ELR (cell line): Measurements from ENCODE around the gene RBM5.

Experiments
- DNase-seq: peaks from one replicate; pipeline ENCODE4 v3.0.0-alpha.2; 2015; ENCODE audit warnings: low read depth

The RBM5 gene

GRCh38 chr3:50139308-50139707, 50.6 kb downstream of the RBM5 start:
- DNase-seq: no peak

DNA sequence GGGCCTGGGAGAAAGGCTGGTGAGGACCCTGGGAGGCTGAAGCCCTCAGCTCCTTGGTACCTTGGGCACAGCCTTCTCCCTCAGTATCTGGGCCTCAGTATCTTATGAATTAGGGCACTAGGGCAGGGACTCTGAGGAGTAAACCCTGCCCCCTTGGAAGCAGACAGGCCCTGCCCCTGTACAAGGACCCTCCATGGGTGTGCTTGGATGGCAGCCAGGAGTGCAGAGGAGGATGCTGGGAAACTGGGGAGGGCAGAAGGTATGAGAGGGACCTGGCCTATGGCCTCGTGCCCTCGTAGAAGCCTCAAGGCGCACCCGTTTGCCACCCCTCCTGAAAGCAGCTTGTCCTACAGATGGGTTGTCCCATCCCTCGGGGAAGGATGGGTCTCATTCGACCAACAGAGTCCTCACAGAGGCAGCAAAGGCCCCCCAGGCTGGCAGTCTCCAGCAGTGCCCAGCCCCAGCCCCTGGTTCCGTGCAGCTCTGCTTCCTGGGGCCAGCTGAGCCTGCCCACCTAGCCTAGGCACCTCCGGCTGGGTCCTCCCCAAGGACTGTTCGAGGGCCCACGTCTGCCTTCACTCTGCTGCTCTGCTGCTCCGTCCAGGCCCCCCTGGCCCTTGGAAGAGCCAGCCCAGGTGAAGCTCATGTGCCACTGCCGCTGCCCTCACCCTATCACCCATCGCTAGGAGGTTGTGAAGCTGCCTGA, 51.2 kb downstream of the RBM5 start:
- DNase-seq: no peak

- no peak for DNase-seq
Observed at GRCh38 chr3:50140990-50141389, 52.3 kb downstream of the RBM5 start.

DNA sequence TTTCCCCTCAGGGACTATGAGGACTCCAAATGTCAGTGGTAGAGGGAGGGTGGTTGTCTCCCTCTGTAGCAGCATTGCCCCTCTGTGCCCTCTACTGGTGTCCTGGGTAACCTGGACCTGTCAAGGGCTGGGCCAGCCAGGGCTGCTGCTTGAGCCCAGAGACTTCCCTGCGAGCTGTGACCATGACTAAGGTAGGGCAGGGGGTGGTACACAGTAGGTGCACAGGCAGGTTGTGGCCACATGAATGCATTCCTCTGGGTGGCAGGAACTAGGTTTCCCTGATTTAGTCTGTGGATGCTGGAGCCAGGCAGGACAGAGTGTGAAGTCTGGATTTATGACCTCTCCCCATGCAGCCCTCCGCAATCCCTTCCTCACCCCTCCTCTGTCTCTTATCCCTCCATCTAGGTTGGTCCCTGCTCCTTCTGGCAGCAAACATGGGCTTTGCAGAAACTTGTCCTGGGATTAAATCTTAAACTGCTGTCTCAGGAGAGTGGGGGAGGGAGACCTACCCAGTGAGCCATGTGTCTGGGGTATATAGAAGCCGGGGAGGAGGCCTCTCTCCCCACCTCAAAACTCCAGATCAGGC, 57.7 kb downstream of the RBM5 start:
- no peak for DNase-seq

- DNase-seq: no peak
Observed at GRCh38 chr3:50147016-50147415, 58.3 kb downstream of the RBM5 start.

DNA sequence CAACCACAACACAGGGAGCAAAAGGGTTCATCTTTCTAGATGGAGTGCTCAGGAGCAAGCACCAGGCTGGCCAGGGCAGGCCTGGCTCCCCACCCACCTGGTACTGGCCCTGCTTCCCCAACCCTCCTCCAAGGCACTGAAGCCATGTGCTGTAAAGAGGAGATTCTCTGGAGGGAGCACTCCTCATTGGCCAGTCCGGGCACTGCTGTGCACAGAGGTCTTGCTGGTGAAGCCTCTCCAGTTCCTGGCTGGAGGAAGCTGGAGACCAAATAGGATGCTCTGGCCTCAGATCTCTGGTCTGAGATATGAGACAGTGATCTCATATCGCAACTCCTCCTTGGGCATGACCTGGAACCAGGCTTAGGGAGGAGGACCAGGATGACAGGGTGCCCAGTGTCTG, 58.7 kb downstream of the RBM5 start:
- no peak for DNase-seq

DNA sequence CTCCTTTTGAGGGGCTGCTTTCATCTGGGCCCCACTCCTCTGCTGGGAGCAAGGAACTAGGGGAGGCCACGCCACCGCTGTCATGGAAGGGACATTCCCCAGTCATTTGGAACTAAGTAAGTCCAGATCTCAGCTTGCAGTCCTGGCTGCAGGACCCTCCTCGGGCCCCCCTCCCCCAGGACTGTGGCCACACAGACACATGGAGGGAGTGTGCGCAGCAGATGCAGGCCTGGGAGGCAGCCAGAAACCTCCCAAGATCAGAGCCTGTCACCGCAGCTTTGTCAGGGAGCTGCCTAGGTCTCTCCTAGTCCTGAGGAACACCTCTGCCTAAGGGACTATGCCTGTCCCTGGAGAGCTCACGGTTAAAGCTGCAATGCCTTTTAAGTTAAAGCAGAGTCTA, 59.1 kb downstream of the RBM5 start:
- DNase-seq: no peak

GRCh38 chr3:50150404-50150750, 61.7 kb downstream of the RBM5 start:
- no peak for DNase-seq

DNA sequence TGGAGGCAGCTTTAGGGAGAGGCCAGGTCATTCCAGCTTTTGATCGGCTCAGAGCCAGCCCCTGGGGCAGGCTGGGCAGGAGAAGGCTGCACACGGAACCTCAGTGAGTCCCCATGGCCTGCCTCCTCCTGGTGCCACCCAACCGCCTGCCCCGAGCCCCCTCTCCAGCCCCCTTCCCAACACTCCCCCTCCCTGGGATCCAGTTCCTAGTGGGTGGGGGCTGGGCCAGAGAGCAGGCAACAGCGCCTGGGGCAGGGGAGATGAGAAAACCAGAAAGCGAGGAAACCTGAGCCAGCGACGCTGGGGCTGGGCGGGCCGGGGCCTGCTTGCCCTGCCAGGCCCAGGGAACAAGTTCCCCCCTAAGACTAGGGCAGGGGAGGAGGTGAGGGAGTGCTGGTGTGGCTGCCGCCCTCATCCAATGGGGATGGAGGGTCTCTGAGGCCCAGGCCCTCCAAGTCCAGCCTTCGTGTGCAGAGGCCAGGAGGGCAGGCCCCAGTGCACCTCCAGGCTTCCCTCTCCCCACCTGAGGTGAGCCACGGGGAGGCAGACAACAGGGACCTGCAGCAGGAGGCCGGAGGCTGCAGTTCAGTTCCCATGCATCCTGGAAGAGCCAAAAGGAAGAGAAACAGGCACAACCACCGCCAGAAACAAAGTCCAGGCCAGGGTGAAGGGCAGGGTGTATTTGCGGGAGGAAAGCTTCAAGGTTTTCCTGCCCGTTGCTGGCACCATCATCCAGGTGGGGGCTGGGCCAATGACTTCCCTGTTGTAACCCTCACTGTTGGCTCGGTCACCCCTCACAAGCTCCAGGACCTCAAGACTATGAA, 62.4 kb downstream of the RBM5 start:
- no peak for DNase-seq

GRCh38 chr3:50151728-50152127, 63.0 kb downstream of the RBM5 start:
- DNase-seq: no peak

GRCh38 chr3:50153782-50154475, 65.2 kb downstream of the RBM5 start:
- DNase-seq: no peak

GRCh38 chr3:50154476-50154839, 65.7 kb downstream of the RBM5 start:
- DNase-seq: no peak

DNA sequence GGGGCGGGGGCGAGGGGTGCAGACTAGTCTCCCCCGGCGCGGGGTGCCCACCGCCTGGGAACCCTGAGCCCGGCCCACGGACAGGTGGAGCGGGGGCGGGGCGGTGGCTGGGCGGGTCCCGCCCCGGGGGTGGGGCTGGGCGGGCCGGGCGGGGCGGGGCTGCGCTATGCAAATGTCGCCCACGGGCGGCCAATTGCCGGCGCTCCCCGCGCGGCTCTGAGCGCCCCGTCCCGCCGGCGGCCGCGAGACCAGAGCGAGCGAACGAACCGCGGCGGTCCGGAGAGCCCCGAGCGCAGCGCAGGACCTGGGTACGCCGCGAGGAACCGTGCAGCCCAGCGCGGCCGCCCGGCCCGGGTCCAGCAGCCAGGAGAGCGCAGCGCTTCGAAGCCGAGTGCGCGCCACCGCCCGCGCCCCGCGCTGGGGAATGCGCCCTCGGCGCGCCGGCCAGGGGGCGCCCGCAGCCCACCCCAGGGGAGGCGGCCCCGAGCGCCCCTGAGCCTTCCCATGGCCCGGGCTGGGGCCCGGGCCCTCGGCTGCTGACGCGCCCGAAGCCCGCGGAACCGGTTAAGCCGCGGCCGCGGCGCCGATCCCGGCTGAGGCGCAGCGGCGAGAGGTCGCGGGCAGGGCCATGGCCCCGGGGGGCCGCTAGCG, 66.2 kb downstream of the RBM5 start, which contains the start of gene SEMA3F:
SEMA3F (plus strand) TSS at position 485 of the 651 bp plus-strand sequence. CDS start 4,299 bp downstream, outside the sequence.
- DNase-seq: peak; percentile 75

DNA sequence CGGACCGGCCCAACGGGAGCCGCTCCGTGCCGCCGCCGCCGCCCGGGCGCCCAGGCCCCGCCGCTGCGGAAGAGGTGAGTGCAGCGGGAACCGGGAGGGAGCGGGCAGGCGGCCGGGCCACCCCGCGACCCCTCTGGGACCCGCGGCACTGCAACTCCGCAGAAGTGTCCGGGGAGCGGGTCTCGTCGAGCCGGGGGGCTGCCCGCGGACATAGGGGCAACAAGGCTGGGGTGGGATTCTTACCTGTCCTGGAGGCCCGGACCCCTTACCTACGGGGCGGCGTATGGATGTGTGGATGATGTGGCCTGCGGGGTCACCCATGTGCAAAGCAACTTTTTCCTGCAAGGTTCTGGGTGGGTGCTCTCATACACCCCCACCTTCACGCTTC, 66.8 kb downstream of the RBM5 start:
- no peak for DNase-seq

GRCh38 chr3:50155891-50156290, 67.2 kb downstream of the RBM5 start:
- DNase-seq: no peak

DNA sequence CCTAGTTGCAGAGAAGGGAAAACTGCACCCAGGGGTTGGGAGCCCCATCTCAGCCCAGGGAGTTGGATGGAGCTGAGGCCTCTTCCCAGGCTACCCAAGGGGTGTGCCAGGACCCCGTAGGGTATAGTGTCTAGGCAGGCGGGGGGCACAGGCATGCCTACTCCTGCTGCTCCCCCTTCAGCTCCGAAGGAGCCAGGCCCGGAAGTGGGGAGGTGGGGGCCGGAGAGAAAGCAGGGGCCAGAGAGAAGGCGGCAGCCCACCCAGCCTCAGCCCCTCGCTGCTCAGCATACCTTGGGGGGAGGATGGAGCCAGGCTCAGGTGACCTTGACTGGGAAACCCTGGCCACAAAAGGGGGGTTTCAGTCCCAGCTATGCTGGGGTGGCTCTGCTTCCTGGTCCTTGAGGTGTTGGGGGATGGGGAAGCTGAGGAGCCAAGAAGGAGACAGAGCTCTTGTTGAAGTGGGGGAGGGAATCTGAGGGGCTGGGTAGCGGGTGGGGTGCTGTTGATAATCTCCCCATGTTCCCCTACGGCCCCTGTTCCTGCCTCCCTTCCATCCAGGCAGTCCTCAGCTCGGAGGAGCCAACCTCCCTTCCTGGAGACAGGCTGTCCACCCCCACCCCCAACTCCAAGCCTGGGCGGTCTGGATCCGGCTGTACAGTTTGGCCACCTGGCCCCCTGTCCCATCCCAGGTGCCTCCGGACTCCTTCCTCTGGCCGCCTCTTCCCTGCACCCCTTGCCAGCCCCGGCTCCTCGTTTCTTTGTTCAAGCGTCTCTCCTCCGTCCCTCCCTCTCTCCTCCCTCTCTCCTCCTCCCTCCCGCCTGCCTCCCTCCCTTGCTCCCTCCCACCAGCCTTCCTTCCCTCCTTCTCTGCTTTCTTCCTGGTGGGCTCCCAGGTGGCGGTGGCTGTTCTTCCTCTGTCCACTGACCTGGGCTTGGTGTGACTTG, 68.1 kb downstream of the RBM5 start:
- DNase-seq: no peak

DNA sequence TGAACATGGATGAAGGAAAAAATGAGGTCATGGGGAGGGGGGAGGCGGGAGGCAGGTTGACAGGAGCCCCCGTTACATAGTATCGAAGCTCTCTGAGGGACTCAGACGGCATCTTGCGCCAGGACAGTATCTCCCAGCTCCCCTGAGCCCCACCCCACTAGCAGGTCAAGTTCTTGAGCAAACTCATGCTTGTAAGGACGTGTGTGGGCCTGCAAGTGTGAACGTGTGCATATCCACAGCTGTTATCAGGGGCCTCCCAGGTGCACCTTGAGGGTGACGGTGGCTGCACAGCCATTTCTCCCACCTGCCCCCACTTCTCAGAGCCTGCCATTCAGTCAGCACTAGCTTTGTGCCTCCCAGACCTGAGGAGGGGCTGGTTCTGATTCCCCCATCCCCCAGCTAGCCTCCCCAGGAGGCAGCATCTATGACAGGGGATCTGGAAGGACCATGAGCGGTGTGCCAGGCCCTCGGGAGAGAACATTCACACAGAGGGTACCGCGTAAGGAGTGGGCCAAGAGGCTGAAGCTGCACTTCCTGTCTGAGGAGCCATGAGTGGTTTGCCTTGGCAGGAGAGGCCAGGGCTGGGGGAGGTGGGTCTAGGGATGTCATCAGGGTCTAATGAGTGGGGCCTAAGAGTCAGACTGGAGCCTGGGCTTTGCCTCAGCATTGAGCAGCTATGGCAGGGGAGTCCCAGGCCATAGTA, 69.3 kb downstream of the RBM5 start:
- no peak for DNase-seq

- no peak for DNase-seq
Observed at GRCh38 chr3:50158530-50159146, 69.9 kb downstream of the RBM5 start.

- no peak for DNase-seq
Observed at GRCh38 chr3:50160561-50160983, 71.9 kb downstream of the RBM5 start.

GRCh38 chr3:50161320-50161719, 72.6 kb downstream of the RBM5 start:
- no peak for DNase-seq
